OCI-LY1 (cell line): ENCODE data around the gene SV2C.

ENCODE experiments used
- H2AFZ ChIP-seq: fragments of 200-600 bp; sonication (generic), shearing (Covaris generic); 2 replicates; pipeline ENCODE4 v1.6.0; 2014; ENCODE audit warnings: antibody characterized with exemption, mild to moderate bottlenecking, low read length
- H3F3A ChIP-seq: fragments of 200-600 bp; sonication (generic), shearing (Covaris generic); 2 replicates; pipeline ENCODE4 v1.6.0; 2014; ENCODE audit warnings: mild to moderate bottlenecking, antibody characterized with exemption, low read length, moderate library complexity; ENCODE audit not compliant: insufficient read depth
- H3K27ac ChIP-seq: fragments of 200-600 bp; sonication (generic); 2 replicates; pipeline ENCODE4 v1.5.1; 2014; ENCODE audit warnings: low read length, mixed run types, mild to moderate bottlenecking, low read depth; ENCODE audit not compliant: poor library complexity, severe bottlenecking
- H3K27me3 ChIP-seq: fragments of 200-600 bp; sonication (generic); 2 replicates; pipeline ENCODE4 v1.6.0; 2014; ENCODE audit warnings: antibody characterized with exemption, mild to moderate bottlenecking, low read length, moderate library complexity; ENCODE audit not compliant: insufficient read depth
- H3K36me3 ChIP-seq: fragments of 200-600 bp; sonication (generic); 2 replicates; pipeline ENCODE4 v1.6.1; 2014; ENCODE audit warnings: mild to moderate bottlenecking, antibody characterized with exemption, low read length, moderate library complexity, mixed read lengths; ENCODE audit not compliant: insufficient read depth
- H3K4me1 ChIP-seq: fragments of 200-600 bp; sonication (generic); 2 replicates; pipeline ENCODE4 v1.5.1; 2014; ENCODE audit warnings: mild to moderate bottlenecking, low read length, moderate library complexity; ENCODE audit not compliant: insufficient read depth, severe bottlenecking
- H3K4me2 ChIP-seq: fragments of 200-600 bp; sonication (generic), shearing (Covaris generic); 2 replicates; pipeline ENCODE4 v1.6.1; 2014; ENCODE audit warnings: low read length
- H3K4me3 ChIP-seq: fragments of 200-600 bp; sonication (generic); 2 replicates; pipeline ENCODE4 v1.5.1; 2014; ENCODE audit warnings: low read length, low read depth, mild to moderate bottlenecking, mixed read lengths; ENCODE audit not compliant: poor library complexity, severe bottlenecking
- H3K79me2 ChIP-seq: fragments of 200-600 bp; shearing (Covaris generic); 2 replicates; pipeline ENCODE4 v1.6.1; 2016; ENCODE audit warnings: mixed run types, low read length, mixed read lengths; ENCODE audit not compliant: insufficient read depth
- H3K9ac ChIP-seq: fragments of 200-600 bp; sonication (generic), shearing (Covaris generic); 2 replicates; pipeline ENCODE4 v1.6.1; 2014; ENCODE audit warnings: mild to moderate bottlenecking, low read length, mixed read lengths
- H3K9me2 ChIP-seq: fragments of 200-600 bp; sonication (generic), shearing (Covaris generic); 2 replicates; pipeline ENCODE4 v1.6.1; 2014; ENCODE audit warnings: low read depth, mild to moderate bottlenecking, low read length, mixed read lengths
- H3K9me3 ChIP-seq: fragments of 200-600 bp; shearing (Covaris generic); 2 replicates; pipeline ENCODE4 v1.6.1; 2014; ENCODE audit warnings: low read length, mixed read lengths
- H4K20me1 ChIP-seq: fragments of 200-600 bp; sonication (generic), shearing (Covaris generic); 2 replicates; pipeline ENCODE4 v1.6.0; 2016; ENCODE audit warnings: mild to moderate bottlenecking, low read length; ENCODE audit not compliant: insufficient read depth
- EZH2 ChIP-seq: fragments of 200-600 bp; sonication (generic), shearing (Covaris generic); IDR thresholded peaks from 2 replicates; pipeline ENCODE4 v1.8.0; 2017; ENCODE audit warnings: borderline replicate concordance, mixed run types, mild to moderate bottlenecking, antibody characterized with exemption, low read length, moderate library complexity, mixed read lengths
- TF ChIP-seq, protein P1 (sequence below): fragments of 200-600 bp; sonication (generic), shearing (Covaris generic); IDR thresholded peaks from 2 replicates; pipeline ENCODE4 v1.5.1; 2017; ENCODE audit warnings: mild to moderate bottlenecking, antibody characterized with exemption, low read length, moderate library complexity, mixed read lengths

SV2C gene

DNA sequence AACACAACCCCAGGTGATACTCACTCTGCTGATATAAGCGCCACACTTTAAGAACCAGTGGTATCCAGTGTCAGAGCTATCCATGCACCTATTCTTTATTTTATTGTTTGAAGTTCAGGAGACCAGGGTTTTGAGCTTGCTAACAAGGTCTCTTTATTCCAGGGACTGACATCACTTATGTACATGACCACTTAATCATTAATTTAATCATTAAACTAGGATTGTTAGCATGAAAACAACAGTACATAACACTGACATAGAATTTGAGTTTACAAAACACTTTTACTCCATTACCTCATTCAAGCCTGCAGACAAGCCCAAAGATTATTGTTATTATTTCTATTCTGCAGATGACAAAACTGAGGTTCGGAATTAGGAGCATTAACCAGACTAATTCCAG is 168.5 kb downstream of the SV2C start:
- no peaks in the 10 kb centered on the region for H4K20me1 ChIP-seq
- no peak overlapping the region for H3K9ac ChIP-seq
- no peaks in the 10 kb centered on the region for H3K27me3 ChIP-seq
- H3K27ac ChIP-seq = no peak overlapping the region
- H3K79me2 ChIP-seq = no peaks in the 10 kb centered on the region
- no peaks in the 10 kb centered on the region for H3K4me1 ChIP-seq
- no peaks in the 10 kb centered on the region for H3K9me3 ChIP-seq
- no peak overlapping the region for H3K4me2 ChIP-seq
- no peak for TF ChIP-seq EZH2
- TF ChIP-seq, protein P1, sequence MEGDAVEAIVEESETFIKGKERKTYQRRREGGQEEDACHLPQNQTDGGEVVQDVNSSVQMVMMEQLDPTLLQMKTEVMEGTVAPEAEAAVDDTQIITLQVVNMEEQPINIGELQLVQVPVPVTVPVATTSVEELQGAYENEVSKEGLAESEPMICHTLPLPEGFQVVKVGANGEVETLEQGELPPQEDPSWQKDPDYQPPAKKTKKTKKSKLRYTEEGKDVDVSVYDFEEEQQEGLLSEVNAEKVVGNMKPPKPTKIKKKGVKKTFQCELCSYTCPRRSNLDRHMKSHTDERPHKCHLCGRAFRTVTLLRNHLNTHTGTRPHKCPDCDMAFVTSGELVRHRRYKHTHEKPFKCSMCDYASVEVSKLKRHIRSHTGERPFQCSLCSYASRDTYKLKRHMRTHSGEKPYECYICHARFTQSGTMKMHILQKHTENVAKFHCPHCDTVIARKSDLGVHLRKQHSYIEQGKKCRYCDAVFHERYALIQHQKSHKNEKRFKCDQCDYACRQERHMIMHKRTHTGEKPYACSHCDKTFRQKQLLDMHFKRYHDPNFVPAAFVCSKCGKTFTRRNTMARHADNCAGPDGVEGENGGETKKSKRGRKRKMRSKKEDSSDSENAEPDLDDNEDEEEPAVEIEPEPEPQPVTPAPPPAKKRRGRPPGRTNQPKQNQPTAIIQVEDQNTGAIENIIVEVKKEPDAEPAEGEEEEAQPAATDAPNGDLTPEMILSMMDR = no peak
- H2AFZ ChIP-seq = no peak overlapping the region
- H3F3A ChIP-seq = no peaks in the 10 kb centered on the region
- H3K4me3 ChIP-seq = no peak overlapping the region
- H3K9me2 ChIP-seq = no peaks in the 10 kb centered on the region
- no peaks in the 10 kb centered on the region for H3K36me3 ChIP-seq

DNA sequence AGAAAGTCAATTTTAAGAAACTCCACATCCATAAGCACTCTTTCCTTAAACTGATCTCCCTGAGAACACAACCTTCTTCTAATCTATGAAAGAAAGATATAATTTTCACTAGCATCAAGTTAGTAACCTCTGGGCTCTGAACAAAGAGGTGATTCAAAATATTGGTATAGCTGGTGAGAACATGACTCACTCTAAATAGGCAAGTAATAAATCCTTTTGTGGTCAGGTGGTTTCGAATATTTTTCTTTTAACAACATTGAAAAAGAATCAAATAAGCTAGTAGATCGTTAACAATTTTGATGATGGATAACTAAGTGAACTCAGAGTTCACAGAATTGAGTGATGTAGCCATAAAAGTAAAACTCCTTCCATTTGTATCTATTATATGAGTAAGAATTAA is 169.3 kb downstream of the SV2C start:
- Histone ChIP-seq H3K27me3 (no peaks in the 10 kb centered on the region), H3K9me3 (no peaks in the 10 kb centered on the region), H3K9ac (no peak overlapping the region), H4K20me1 (no peaks in the 10 kb centered on the region), H3K36me3 (no peaks in the 10 kb centered on the region), H3F3A (no peaks in the 10 kb centered on the region), H3K4me1 (no peaks in the 10 kb centered on the region), H3K4me3 (no peak overlapping the region), H3K4me2 (no peak overlapping the region), H3K9me2 (no peaks in the 10 kb centered on the region), H3K79me2 (no peaks in the 10 kb centered on the region), H2AFZ (no peak overlapping the region), H3K27ac (no peak overlapping the region)
- TF ChIP-seq EZH2 = no peak
- TF ChIP-seq, protein P1 = no peak

DNA sequence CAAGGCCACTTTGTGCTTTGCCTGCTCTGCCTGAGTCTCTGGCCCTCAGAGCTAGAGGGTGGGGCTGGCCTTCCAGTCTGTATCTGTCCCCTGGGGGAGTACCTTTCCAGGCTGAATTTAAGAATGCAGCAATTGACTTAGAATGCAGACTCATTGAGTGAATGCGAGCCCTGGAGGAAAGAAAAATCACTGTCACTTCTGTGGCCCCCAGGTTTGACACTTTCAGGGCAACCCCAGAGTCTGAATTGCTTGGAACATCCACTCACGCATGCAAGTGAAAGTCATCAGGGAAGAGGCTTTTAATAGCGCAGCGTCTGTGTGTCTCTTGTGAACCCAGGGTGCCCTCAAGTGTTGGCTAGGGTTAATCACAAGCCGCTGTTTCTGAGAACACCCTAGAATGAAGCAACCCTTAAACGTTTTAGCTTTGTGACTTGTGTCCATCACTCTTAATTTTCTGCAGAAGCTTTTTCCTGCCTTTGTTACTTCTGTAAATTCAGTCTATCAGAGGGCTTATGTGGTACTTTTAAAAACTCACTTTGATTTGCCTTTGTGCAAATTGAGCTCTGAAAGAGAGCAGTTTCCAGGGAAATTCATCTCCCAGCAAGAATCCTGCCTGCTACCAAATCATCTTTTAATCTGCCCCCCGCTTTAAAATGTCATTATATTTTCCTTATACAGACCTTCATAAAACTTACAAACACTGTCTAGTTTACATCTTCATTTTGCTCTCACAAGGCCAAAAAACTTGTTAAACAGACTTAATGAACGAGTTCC is 173.1 kb downstream of the SV2C start:
- Histone ChIP-seq H3K27ac (no peak overlapping the region), H4K20me1 (no peaks in the 10 kb centered on the region), H3K36me3 (no peaks in the 10 kb centered on the region), H3K4me2 (no peak overlapping the region), H3K9me3 (no peaks in the 10 kb centered on the region), H3K4me1 (no peaks in the 10 kb centered on the region), H3K9ac (no peak overlapping the region), H3K79me2 (no peaks in the 10 kb centered on the region), H3K9me2 (no peaks in the 10 kb centered on the region), H3K27me3 (no peaks in the 10 kb centered on the region), H2AFZ (no peak overlapping the region), H3F3A (no peaks in the 10 kb centered on the region), H3K4me3 (no peak overlapping the region)
- TF ChIP-seq, protein P1 = peak; percentile 77
- no peak for TF ChIP-seq EZH2
